VCaP (cell line): ENCODE results near the gene TLE2.
A peak's percentile ranks its signal among the peaks of the same experiment; 100 is the strongest.

ENCODE experiments used
- H3K27ac ChIP-seq: fragments of 450-650 bp; 2 replicates; pipeline ENCODE4 v1.5.1; 2017
- TF ChIP-seq, protein P1 (sequence below): fragments of 450-650 bp; conservative IDR thresholded peaks from 2 replicates; pipeline ENCODE4 v1.5.1; 2017; ENCODE audit warnings: mild to moderate bottlenecking, moderate library complexity

TLE2 gene

DNA sequence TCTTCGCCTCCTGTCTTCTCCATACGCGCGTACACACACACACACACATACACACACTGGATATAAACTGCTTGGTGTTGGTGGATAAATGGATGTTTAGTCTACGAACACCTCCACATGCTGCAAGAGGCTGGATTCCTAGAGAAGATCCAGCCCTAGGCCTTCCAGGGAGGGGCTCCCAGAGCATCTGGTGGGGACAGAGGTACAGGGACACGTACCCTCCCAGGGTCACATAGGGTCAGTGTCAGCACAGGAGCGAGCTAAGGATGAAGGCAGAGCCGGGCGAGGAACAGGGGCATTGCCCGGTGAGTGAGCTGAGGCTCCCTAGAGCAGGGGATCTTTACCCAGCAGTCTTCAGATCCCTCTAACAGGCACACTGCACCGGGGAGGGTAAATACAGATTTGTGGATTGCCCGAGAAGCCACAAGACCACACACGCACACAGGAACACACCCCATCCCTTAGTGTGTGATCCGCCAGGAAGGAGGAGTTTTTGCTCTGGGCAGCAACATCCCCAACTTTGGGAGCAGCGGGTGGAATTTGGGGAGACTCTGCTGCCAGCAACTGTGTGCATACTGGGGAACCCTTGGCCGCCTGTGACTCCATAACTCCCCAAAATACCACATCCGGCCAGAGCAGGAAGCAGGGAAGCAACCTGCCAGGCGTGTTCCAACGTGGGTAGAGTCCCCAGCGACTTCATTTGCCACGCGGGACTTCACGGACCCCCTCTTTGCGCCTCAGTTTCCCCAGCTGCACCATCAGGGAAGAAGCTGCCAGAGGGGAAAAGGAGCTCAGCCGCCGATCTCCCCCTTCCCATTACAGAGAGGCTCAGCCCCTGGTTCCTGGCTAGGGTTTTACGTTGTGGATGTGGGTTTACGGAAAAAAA, 5.8 kb upstream of the TLE2 start:
- H3K27ac ChIP-seq: peak overlapping the region; percentile 78
- TF ChIP-seq, protein P1, sequence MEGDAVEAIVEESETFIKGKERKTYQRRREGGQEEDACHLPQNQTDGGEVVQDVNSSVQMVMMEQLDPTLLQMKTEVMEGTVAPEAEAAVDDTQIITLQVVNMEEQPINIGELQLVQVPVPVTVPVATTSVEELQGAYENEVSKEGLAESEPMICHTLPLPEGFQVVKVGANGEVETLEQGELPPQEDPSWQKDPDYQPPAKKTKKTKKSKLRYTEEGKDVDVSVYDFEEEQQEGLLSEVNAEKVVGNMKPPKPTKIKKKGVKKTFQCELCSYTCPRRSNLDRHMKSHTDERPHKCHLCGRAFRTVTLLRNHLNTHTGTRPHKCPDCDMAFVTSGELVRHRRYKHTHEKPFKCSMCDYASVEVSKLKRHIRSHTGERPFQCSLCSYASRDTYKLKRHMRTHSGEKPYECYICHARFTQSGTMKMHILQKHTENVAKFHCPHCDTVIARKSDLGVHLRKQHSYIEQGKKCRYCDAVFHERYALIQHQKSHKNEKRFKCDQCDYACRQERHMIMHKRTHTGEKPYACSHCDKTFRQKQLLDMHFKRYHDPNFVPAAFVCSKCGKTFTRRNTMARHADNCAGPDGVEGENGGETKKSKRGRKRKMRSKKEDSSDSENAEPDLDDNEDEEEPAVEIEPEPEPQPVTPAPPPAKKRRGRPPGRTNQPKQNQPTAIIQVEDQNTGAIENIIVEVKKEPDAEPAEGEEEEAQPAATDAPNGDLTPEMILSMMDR: no peak

GRCh38 chr19:3034406-3034655, 5.3 kb upstream of the TLE2 start:
- TF ChIP-seq, protein P1: no peak
- no peak overlapping the region for H3K27ac ChIP-seq

- TF ChIP-seq, protein P1: no peak
- H3K27ac ChIP-seq: no peak overlapping the region
These were observed 4.7 kb upstream of the TLE2 start for GRCh38 chr19:3033595-3034405.

DNA sequence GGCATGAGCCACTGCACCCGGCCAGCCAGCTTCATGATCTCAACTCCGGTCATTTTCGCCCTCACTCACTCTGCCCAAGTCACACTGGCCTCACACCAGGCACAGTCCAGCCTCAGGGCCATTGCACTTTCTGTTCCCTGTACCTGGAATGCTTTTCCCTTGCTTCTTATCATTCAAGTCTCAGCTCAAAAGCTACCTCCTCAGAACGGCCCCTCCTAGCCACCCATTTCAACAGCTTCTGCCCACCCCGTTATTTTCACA, 2.5 kb upstream of the TLE2 start:
- TF ChIP-seq, protein P1: no peak
- no peak overlapping the region for H3K27ac ChIP-seq

- peak overlapping the region; percentile 41; the same call in 1 of the 2 replicates for H3K27ac ChIP-seq
- TF ChIP-seq, protein P1: no peak
These were observed 595 bp downstream of the TLE2 start for GRCh38 chr19:3028305-3029064.

DNA sequence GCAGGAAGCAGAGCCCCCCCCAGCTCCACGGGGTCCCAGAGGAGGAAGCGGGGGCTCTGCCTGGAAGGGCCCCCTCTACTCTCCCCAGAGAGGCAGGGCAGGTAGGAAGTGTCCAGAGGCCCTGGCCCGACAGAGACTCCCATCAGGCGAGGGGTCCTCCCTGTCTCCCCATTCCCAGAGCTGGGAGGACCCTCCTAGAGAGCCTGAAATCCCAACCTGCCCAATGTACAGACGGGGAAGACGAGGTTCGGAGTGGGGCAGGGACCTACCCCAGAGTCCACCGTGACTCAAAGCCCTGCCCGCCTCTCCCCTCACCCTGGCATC, 1.1 kb downstream of the TLE2 start:
- TF ChIP-seq, protein P1: no peak
- no peak overlapping the region for H3K27ac ChIP-seq

GRCh38 chr19:3027292-3027691, 1.8 kb downstream of the TLE2 start:
- H3K27ac ChIP-seq: no peak overlapping the region
- TF ChIP-seq, protein P1: no peak
